ENCODE data around the gene C5orf63.

GRCh38 chr5:127040796-127041520 is 32.3 kb downstream of the C5orf63 start:
- TF ChIP-seq POLR2A (IDR thresholded peaks at IDR 0.05; ENCODE audit: low read depth, low read length) (no peak), POU2F2 (IDR thresholded peaks at IDR 0.05; ENCODE audit: low read depth, low read length) (no peak), POLR2AphosphoS5 (IDR thresholded peaks at IDR 0.05; ENCODE audit: low read depth, low read length) (no peak)

All from GM12891 (cell line).